ENCODE data around the gene EPHA2.

Gene EPHA2

DNA sequence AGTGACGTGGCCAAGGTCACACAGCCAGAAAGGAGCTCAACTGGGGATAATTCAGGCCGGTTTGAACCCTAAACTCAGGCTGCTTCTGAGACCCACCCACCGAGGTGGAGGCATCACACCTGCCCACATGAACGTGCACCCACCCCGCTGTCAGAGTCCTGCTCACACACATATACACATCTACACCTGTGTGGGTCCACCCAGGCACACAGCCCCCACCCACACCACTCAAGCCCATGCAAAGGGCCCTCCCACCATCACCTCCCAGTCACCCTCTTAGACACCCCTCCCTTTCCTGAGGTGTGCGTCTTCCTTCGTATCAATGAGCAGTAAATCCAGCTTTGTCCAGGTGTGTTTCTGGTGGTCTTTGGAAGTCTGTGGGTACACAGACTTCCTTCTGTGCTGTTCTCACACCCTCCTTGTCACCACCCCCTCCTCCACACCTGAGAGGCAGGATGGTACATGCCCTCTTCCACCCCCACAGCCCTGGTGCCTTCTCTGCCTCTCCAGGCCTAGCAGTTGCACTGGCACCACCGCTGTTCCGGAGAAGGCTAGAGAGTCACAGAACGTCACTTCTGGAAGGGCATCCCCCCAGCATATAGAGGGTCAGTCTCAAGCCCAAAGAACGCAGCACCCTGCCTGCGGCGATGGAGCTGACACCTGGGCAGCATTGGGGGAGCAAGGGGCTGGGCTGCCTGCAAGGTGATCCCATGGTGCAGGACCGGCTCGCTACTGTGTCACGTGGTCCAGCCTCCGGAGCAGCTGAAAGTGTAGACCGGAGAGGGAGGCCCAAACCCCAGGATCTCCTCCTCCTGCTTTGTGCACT, 63.6 kb downstream of the EPHA2 start:
- no peak for DNase-seq (ENCODE audit: low read depth)

DNA sequence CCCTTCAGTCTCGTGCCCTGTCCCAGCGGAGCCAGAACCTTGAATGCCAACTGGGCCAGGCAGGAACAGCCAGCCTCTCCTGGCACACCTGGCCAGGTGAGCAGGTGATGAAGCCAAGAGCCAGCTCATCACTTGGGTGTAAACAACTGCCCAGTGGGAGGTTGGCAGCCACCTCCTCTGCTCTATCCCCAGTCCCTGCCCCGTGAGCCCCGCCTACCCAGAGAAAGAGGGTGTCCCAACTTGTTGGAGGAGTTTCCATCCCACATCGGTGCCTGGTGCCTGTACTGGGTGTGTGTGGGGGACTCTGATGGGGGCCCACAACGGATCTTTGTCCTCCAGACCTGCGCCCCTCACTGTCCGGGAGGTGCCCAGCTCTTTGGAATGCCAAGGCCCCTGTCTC, 64.6 kb downstream of the EPHA2 start:
- DNase-seq (ENCODE audit: low read depth): no peak

DNA sequence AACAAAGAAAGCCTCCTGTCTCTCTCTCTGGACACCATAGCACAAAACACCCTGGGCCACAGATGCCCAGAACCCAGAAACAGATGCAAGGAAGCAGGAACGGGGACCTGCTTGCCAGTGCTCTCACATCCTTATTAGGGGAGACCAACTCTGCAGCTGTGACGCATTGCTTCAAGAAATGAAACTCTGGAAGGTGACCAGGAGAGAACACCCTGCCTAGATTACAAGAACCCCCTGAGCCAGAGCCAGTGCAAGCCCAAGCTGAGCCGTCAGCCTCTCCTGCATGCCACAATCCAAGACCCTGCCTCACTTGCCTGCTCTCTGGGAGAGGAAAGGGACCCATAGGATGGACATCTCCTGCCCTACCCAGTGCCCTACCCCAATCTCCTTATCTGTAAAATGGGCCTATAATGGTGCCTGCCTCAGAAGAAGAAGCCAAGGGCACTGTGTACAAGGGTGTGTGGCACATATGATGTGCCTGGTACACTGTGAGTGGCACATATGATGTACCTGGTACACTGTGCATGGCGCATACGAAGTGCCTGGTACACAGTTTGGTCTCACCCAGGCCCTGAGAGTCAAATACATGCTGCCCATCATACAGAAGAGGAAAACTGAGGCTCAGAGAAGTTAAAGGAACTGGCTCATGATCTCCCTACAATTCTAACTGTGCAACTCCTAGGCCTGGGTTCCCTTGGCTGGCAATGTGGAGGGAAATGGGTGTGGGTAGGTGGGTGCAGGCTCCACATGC, 65.6 kb downstream of the EPHA2 start:
- DNase-seq (ENCODE audit: low read depth): no peak

DNA sequence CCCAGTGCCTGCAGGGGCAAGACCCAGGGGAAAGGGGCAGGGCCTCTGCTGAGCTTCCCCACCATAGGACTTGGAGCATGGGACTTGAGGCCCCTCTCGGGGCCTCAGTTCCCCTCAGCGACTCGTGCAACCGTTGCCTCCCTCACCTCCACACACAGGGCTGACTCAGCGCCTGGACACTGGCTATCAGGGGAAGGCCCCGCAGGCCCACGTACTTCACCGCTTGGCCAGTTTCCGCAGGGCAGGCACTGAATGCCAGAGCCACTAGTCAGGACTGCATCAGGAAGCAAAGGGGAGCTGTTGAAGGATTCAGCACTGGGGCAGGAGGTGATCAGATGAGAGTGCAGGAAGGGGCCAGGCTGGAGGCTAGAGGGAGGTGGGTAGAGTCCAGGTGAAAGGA, 66.9 kb downstream of the EPHA2 start:
- DNase-seq (ENCODE audit: low read depth): peak; percentile 68

DNA sequence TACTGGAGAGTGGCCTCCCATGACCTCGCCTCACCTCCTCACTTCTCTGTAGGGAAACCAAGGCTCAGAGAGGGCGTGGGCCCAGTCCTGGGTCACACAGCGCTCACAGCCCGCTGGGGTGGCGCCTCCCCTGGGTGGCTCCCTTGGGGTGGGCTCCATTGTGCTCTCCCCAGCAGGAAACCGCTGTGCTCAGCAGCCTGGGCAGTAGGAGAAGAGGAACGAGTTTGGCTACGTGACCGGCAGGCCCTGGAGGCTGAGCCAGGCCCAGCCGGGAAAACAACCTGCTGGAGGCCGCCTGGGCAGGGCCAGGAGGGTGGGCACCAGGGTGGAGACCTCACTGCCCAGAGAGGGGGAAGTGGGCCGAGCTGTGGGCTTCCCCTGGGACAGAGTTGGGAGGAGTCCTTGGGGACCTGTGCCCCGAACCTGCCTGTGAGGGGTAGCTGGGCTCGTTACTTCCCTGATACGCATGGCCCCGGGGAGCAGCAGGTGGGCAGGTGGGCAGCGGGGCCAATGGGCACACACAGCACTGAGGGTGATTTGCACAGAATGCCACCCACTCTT, 67.4 kb downstream of the EPHA2 start:
- no peak for DNase-seq (ENCODE audit: low read depth)

DNA sequence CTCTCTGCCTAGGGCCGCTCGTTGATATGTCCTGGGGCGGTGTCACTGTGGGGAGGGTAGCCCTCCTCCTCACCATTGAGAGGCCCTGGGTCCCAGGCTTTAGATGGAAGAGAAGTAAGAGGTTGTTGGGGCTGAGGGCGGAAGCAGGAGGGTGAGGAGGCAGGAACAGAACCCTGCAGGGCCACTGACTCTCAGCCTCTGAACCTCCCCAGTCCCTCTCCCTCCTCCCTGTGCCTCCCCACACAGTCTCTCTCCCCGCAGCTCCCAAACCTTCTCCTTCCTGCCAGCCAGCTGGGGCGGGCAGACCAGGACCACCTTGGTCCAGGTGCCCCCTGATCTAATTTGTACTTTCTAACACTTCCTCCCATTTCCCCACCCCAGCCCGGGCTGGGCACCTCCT, 68.1 kb downstream of the EPHA2 start:
- no peak for DNase-seq (ENCODE audit: low read depth)

DNA sequence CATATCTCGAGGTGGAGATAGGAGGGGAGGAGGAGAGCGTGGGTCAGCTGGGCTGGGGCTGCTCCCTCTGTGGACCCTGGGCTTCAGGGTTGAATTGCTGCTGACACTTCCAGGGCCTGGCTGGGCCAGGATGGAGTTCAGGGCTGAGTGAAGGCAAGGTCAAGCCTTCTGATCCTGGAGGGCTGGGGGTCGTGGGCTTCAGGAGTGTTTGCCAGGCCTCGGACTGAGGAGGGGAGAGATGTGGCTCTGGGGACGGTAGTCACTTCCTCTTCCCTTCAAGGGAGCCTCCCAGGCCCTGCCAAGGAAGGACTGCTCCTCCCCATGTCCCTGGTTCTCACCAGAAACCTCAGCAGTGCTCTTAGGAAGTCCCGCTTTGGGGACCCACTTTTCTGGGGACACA, 70.3 kb downstream of the EPHA2 start:
- DNase-seq (ENCODE audit: low read depth): no peak

DNA sequence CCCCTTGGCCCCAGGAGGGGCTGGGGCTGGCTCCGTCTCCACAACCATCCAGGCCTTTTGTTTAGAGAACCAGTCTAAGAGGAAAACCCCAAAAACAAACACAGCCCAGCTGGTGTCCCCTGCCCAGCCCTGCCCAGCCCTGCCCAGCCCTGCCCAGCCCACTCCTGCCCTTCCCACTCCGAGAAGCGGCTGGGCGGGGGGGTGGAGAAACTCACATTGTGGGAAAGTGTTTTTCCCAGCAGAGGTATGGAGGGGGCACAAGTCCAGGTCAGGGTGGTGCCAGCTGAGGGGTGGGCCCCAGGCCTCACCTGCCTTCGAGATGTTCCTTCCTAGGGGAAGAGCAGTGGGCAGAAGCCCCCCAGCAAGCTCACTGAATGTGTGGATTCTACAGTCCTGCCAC, 72.4 kb downstream of the EPHA2 start:
- DNase-seq (ENCODE audit: low read depth): no peak

DNA sequence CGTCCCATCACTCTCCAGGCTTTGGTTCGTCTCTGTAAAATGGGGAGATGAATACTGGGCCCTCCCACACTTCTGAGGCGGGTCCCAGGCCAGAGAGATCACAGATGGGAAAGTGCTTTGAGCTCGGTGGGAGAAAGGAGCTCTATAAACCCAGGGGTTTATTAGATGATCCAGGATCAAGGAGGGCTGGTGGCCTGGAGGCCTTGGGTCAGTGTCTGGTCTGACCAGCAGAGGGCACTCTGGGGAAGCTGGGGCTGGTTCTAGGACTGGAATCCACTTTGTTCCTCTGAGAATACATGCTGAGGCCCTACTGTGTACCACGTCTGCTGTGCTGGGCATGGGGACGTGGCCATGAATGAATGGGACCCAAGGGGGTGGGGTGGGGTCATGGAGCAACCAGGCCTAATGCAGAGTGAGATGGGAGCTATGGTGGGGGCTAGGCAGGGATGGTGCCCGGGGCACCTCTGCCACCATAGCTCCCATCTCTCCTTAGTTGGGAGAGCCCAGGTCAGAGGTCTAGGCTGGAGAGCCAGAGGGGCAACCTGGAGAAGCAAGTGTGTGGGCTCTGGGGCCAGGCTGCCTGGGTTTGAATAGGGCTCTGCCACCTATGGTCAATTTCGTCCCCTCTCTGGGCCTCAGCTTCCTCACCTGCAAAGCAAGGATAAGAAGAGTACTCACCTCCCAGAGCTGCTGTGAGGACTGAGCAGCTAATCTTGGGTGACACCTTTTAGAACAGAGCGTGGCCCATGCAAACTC, 73.4 kb downstream of the EPHA2 start:
- DNase-seq (ENCODE audit: low read depth): no peak

DNA sequence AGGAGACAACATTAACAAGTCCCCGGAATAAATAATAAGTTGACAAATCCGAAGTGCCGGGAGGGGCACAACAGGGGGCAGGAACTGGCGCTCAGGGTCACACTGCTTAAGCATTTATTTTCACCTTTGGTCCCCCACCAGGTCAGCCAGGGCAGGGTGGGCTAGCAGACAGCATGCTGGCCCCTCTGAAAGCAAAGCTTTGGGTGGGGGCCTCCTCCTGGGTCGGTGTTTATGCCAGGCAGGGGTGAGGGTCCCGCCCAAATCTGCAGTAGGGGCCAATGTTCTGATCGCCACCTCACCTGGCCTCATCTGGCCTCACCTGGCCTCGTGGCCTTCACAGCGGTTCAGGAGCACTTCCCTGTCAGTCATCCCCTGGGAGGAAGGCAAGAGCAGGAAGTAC, 74.2 kb downstream of the EPHA2 start:
- DNase-seq (ENCODE audit: low read depth): no peak

DNA sequence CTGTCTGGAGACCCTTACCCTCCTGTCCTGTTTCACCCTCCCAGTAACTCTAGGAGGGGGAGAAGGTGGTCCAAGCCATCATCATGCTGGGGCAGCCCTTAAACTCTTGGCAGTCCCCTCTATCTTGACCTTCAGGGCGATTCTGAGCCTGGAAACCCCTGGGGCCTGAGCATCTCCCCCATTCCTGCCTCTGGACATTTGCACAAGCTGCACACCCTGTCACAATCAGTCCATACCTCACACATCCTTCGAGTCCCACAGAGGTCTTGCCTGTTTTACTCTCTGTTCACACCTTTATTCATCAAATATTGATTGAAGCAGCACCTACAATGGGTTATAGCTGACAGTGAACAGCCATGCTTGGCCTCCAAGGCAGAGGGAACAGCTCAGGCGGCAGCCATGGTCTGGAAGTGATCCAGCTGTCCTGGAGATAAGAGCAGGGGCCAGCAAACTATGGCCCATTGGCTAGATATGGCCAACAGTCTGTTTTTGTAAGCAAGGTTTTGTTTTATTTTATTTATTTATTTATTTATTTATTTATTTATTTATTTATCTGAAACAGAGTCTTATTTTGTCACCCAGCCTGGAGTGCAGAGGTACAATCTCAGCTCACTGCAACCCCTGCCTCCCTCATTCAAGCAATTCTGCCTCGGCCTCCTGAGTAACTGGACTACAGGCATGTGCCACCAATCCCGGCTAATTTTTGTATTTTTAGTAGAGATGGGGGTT, 75.3 kb downstream of the EPHA2 start:
- DNase-seq (ENCODE audit: low read depth): no peak

DNA sequence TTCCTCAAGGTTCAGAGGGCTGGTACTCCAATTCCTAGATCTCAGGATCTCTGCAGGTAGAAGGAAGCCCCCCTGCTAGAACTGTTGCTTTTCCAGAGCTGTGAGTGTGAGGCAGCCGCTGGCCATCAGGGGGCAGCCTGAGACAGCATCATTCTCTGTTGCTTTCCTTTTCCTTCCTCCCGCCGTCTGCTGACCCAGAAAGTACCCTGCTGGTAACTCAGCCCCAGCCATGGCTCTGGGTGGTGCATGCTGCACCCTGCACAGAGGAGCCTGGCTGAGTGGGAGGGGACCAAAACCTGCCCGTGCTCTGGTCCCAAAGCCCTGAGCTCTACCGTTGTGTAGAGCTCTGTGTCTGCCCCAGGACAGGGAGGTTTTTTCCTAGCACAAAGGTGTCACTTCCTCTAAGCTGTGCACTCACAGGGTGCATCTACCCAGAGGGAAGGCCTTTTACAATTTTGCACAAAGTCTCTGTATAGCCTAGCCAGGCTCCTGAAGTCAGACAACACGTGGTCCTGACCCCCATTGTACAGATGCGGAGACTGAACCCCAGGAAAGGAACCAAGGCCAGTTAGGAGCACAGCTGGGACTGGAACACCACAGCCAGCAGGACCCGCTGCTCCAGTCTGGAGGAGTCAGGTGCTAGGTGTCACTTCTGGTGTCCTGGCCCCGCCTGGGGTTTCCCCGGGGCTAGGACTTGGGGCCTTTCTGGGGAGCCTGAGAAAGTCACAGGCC, 76.8 kb downstream of the EPHA2 start:
- no peak for DNase-seq (ENCODE audit: low read depth)

DNA sequence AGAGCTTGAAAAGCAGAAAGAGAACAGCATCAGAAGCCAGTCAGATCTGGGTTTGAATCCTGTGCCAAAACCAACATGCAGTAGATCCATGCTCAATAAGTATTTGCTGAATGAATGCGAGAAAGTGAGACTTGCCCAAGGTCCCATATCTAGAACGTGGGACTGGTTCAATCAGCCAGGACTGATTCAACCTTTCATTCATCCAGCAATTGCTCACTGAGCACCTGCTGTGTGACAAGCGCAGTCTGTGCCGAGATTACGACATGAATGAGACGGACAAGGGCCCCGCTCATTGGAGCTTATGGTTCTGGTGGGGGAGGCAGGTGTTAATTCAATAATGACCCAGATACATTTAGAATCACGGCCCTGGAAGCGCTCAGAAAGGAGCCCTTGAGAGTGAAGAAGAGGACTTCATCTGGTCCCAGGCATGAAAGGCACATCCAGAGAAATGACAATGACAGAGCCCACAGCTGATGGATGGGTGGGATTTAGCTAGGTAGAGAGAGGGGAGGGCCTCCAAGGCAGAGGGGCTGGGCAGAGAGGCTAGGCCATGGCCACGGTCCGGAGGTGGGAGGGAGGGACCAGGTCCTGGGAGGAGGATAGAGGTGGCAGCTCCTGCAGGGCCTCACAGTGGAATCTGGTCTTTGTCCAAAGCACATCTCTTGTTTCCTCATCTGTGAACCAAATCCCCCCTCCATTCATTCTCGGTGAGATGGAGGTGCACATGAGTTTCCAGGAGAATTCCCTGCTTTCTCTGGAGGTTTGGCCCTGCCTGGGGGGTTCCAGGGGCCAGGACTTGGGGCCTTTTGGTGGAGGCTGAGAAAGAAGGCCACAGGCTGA, 78.2 kb downstream of the EPHA2 start:
- no peak for DNase-seq (ENCODE audit: low read depth)

DNA sequence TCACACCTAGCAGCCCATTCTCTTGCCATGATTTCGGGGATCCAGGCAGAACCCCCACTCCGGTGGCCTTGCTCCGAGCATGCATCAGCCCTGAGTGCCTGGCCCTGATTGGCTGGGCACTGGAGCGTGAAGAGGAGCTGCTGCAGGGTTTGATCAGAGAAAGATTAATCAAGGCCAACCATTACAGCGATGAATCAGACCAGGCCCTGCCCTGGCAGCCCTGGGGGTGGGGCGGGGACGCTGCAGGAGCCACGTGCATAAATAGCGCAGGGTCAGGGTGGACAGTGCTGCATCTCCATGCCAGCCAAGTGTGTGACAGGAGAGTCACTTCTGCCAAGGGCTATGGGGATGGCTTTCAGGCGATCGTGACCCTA, 79.0 kb downstream of the EPHA2 start:
- no peak for DNase-seq (ENCODE audit: low read depth)

DNA sequence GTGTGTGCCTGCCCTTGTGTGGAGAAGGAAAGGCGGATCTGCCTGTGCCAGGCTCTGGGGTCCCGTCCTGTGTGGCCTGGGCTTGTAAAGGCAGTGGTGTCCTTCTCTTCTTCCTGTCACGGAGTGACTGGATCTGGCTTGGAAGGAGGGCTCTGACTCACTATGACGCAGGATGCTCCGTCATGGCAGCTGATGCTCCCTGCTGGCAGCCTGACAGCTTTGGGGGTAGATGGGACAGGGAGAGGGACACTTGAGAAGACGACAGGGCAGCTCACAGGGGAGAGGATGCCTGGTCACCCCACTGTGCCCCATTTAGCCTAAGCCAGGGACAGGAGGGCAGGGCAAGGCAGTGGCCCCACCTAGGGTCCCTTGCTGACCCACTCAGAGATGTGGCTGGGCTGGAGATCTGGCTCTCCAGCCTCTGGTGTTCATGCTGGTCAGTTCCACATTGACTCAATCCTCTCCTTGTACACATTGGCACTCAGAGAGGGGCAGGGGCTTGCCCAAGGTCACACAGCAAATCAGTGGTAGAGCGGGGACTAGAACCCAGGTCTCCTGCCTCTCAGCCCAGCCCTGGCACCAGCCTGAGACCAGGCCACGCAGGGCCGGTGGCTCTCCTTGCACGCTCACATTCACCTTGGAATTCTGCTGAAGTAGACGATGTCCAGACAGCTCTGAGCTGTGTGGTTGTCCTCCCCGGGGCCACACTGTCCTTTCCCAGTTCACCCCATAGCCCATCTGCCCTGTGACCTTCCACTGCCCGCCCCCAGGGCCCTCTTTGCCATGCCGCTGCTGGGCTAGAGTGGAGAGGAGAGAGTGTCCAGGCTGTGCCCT, 79.6 kb downstream of the EPHA2 start:
- DNase-seq (ENCODE audit: low read depth): peak; percentile 71

DNA sequence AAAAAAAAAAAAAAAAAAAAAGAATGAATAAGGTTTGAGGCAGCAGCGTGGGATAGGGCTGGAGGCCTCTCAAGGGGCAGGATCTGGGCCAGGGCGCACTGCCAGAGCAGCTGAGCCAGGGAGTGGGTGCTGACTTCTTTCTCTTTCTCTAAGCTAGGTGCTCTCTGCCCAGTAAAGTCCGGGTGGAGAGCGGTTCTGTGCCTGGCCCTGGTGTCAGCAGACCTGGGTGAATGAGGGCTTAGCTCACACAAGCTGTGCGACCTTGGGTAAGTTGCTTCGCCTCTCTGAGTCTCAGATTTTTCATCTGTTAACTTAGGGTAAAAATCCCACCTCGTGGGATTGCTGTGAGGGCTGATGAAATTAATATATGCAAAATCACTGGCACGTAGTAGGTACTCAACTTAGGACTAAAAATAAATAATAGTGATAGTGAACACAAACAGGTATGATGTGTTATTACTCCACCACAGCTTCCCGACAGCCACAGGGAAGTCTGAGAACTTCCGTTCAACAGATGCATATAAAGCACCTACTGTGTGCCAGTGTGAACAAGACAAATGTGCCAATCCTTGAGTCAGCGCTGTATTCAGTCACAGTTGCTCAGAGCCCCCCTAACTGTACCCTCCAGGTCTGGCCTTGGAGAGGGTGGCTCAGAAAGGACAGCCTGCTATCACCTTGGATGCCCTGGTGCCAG, 80.4 kb downstream of the EPHA2 start:
- no peak for DNase-seq (ENCODE audit: low read depth)
